GM21390 (cell line): ENCODE results near the gene SORBS1.

Experiments used
- ATAC-seq: cut with Tn5 transposase; IDR thresholded peaks from one replicate; pipeline ENCODE4 v1.9.1; 2021; ENCODE audit not compliant: unreplicated experiment

The SORBS1 gene

DNA sequence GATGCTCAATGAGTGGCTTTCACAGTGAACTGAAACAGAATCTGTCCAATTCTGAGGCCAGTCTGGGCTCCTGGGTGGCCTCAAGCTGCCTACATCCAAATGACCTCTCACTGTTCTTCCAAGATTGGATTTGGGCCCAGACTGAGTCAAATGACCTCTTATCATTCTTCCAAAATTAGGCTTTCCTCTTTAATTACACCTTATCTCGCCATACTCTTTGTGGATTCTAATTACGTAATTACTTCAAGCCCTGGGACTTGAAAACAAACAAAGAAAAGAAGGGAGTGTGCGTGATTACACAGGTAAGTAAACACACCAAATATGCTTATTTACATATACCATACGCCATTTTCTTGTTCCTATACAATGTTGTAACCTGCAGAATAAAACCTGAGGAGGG is 18.8 kb downstream of the SORBS1 start:
- ATAC-seq: no peak

DNA sequence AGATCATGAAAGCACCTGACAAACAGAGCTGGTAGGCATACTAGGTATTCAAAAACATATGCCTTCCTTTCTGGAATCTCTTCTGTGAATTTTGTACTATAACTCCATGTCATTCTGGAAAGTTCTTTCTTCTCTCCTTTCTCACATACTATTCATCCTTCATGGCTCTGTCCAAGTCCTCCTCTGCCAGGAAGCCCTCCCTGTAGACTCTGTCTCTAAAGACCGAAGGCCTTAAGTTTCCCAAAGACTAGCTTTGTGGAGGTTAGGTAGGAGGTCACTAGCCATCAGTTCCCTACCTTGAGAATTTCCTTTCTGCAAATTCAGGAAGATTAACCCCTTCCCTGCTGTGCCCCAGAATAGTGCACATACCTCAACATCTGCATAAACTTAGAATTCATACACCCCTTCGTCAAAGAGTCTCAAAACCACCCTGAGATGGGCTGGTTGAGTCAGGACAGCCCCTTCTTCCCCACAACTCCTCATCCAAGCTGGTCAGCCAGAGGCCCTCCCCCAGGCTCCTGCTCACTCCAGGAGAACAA is 20.6 kb downstream of the SORBS1 start:
- ATAC-seq: no peak

DNA sequence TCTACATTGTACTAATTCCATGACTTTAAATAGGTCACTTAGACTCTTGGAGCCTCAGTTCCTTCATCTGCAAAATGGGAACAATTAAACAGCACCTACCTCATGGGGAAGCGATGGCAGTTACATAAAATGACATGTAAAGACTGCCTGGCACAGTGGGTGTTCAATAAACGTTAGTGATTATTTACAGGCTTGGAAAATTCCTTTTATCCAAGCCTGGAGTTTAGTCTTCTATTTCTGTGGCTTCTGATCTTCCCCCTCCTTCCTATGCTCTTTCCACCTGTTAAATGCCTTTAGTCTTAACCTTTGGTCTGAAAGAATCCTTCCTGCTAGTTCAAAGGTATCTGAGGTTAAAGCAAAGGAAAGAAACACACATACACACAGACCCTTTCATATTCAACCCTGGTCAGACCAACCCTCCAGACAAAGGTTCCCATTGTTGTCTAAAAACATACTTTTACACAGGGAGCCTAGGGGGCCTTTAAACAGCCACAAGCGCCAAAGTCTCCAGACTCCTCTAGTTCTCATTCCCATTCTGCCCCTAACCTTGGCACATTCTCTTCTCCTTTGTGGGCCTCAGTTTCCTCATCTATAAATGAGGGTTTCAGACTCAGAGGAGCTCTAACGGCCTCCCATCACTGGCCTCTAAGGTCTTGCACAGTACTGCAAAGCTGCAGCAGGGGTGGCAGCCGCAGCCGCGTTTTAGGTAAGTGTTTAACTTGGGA is 21.4 kb downstream of the SORBS1 start:
- ATAC-seq: no peak

DNA sequence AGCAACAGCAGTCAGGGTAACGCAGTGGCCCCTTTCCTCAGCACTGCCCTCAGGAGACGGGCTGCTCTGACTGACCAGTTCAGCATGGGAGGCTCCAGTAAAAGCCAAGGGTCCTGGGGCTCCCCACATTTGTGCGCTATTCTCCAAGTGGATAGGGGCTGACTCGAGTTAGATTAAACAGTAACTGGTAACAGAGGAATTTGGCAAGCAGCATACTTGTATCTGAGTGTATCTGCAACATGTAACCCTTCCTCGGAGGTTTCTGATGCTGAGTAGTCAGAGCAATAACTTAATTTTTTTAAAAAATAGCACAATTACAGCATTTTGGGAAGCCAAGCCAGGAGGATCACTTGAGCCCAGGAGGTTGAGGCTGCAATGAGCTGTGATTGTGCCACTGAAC is 22.8 kb downstream of the SORBS1 start:
- ATAC-seq: no peak

DNA sequence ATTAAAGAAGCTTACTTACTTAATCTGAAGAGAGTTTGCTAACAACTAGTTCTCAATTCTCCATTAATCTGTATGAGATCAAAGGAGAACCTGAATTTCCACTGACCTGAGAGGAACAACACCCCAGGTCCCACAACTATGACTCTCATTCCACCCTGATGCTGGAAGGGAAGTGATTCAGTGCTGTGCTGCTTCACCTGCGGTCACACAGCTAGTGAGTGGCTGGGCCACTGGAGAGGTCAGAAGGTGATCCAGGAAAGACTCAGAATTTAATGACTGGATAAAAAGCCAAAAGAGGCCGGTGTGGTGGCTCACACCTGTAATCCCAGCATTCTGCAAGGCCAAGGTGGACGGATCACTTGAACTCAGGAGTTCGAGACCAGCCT is 23.6 kb downstream of the SORBS1 start:
- ATAC-seq: no peak

DNA sequence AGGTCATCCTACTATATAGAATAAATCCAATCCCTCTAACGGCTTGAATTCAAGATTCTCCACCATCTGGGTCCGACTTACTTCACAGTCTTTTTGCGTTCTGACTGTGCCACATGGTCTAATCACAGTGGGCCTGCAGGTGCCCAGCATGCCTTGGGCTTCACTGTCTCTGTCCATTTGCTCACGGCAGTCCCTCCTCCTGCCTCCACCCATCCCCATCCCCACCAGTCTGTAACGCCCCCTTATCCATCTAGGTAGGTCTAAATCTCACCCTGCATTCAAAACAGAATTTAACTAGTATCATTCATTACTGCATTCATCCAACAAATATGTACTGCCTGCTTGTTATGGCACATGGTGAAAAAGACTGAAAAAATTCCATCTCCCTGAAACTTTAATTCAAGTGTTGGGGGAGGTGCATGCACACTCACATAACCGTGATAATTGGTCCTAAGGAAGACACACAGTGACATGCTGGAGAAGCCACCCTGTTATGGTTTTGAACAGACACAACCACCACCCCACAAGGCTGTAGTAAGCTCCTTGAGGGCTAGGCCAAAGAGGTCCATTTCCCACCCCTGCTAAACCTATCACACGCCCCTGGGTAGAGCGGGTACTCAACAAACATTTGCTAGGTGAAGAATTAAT is 24.2 kb downstream of the SORBS1 start:
- no peak for ATAC-seq

DNA sequence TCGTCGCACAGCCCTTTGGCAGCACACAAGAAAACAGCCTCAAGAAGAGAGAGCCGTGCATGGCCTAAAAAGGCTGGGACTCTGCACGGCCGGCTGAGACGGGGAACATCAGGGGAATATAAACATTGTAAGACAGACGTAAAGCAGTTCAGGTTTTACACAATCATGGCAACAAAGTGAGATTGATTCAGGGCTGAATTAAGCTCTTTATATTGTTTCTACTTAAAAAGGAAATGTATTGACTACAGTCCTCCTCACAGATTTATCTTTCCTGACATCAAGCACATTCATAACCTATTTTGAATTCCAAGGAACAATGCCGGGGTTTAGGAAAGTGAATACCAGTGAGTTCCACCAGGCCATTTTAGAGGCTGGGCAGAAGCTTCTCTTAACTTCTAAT is 25.2 kb downstream of the SORBS1 start:
- no peak for ATAC-seq

DNA sequence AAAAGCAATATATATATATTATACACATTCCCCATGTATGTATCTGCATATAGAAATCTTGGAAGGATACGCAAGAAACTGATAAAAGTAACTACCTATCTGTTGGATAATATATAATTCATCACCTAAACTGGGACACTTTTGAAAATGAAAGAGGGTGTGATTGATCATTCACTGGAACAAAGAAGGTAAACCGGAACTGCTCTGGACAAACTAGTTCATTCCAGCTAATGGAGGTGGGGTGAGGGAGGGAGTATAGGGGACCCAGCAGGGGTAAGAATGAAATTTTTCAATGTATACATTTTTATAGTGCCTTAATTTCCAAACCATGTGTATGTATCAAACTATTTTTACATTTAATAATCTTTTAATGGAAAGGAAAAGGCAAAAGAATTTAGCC is 25.6 kb downstream of the SORBS1 start:
- ATAC-seq: no peak

DNA sequence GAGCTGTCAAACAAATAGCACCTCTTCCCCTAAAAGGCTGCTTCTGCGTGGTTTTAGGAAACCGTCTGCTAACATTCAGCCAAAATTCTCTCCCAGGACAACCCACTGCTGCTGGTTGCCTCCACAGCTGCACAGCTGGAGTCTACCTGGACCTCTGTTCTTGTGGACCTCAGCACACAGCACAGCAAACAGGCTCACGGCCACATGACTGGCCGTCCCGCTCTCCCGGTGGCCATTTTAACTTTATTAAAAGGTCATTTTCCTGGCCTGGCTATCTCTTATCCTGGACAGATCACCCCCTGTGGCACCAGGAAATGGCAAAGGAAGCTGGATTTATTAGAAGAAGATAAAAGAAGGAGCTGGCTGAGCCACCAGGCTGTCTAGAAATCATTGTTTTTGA is 27.6 kb downstream of the SORBS1 start:
- no peak for ATAC-seq

DNA sequence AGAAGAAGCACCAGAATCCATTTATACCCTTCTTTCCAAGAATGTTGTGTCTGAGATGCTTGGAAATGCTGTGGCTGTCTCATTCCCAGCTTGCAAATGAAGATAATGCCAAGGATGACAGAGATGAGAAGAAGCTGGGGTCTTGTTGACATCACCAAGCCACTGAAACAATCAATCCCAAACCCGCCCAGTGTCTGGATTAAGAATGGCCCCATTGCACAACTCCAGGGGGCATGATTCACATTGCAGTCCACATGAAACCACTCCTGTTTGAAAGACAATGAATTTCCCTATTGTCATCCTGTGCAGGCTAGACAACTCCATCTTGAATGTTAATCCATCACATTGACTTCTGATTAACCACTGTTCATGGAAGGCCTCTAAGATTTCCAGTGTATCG is 28.6 kb downstream of the SORBS1 start:
- no peak for ATAC-seq

DNA sequence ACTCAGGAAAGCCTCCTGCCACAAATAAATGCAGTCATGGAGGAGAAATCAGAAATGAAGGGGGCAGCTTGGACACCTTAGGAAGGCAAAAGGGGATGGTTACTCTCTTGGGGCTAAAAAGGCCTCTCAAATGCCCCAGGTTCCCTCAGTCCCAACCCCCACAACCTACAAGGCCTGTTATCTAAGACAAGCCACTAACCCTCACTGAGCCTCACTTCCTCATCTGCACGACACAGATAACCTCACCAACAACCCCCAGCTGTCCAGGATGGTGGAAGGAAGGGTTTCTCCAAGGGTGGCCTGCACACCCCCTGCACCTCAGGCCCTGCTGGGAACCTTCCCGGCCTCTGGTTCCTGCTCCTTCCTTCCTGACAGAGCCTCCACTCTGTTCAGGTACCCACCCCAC is 29.2 kb downstream of the SORBS1 start:
- ATAC-seq: peak; percentile 57

DNA sequence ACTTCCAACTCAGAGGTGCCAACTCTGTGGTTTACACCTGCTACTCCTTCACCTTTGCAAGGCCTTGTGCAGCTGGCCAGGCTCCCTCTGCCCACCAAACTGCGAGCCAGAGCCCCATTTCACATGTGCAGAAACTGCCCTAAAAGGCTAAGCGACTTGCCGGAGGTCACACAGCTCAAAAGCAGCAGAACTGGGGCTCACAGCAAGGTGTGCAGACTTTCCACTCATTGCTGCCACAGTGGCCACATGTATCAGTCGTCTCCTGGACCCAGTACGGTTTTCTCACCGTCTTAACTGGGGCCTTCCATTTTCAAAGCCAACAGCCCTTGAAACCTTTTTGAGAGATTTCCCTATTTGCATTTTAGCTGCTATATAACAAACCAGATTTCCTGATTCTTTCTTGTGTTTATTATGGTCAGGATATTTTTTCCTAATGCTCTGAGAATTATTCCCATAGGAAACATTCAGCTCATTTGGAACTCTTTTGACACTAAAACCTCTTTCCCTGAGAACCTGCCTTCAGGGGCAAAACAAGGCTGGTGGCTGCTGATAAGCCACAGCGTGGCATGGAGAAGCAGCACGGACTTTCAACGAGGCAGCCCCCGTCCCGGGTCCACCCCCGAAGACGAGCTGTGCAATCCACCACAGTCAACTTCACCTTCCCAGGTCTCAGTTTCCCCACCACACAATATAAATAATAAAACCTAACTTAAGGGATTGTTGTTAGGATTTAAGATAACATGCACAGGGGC is 29.9 kb downstream of the SORBS1 start:
- ATAC-seq: no peak

DNA sequence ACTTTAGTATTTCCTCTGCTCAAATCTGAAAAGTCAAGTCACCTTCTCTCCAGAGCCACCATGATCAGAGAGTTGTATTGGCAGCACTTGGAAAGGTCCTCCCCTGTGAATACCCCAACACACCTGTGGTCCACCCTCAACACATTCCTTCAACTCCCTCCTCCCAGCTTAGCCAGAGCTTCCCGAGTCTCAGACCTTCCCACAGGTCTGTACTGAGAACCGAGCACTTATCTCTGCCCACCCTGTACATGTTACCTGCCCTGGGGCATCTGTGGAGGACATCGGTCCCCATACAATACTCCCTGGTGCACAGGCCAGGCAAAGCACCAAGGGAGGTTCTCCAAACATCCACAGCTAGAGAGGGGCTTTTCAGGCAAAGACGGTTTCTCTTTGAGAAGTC is 30.6 kb downstream of the SORBS1 start:
- ATAC-seq: no peak

DNA sequence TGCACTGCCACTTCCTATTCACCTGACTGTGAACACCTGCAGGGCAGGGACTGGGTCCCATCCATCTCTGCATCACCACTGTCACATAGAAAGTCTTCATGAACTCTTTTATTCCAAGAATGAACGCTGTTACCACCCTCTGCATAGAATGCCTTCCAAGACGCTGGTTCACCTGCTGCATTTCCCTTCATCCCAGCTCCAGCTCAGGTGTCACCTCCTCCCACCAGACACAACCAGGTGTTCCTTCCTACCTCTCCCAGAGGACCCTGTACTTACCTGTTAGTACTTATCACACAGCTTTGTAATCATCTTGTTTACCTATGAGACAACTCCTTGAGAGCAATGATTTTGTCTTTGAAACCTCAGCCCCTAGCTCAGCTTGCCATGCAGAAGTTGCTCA is 31.1 kb downstream of the SORBS1 start:
- no peak for ATAC-seq

DNA sequence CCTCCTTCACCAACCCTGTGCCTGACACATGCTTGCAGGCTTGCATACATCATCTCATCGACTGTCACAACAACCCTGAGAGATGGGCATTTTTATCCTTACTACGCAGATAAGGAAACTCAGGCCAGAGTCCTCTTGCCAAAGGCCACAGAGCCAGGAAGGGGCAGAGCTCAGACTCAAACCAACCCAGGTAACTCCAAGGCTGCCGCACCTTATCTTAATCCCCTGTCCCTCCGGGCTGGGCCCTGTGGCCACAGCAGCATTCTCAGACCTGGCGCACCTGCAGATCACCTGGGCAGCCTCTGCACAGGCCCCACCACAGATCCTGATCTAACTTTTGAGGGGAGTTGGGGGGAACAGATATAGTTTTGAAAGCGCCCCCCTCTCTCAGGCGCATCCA is 35.1 kb downstream of the SORBS1 start:
- ATAC-seq: no peak

DNA sequence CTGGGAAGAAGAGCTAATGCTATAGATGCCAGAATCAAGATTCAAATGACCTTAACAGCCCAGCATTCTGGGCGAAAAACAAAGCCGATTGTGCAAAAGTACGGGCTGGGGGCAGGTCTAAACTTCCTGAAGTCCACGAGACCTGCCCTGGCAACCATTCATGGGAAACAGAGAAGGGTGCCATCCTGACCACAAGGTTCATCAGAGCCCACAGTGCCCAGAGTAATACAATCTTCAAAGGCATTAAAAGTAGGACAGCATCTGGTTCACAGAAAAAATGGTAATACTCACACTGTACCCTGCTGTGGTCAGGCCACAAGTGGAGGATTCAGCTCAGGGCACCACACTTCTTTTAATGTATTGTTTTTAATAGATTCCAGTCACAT is 36.1 kb downstream of the SORBS1 start:
- ATAC-seq: no peak

DNA sequence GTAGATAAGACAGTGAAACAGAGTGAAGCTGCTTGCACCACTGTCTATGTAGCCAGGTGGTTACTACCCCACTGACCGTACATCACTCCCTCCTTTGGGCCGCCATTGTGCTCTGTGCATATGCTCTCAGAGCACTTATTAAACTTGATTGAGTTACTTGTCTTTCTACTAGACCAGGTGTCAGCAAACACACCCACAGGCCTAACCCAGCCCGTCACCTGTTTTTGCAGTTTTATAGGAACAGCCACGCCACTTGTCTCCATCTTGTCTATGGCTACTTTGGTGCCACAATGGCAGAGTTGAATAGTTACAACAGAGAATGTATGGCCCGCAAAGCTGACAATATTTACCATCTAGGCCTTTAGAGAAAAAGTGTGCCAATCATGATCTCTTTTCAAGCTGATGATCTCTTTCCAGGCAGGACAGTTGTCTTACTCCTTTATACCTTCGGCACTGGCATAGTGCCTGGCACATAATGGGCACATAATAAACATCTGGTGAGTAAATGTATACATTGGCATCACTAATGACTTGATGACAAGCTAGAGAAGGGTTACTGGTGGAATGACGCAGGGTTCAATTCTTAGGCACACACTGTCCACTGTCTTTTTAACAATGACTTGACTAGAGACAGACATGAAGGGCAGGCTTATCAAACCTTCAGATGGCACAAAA is 36.7 kb downstream of the SORBS1 start:
- ATAC-seq: no peak

DNA sequence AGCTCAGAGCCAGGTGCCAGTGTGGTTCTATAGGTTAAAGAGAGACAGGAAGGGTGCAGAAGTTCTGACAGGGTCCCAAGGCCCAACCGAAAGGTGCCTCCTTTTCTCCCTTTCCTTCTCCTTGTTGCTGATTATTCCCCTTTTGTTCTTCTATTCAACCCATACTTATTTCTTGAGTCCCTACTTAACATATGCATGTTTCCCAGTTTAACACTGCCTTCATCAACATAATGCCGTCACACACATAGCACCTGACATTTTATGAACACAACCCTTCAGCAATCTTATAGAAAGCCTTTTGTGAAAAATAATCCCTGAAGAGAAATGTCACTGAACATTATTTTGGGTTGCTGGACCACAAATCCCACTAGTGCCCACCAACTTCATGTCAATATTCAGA is 39.1 kb downstream of the SORBS1 start:
- ATAC-seq: no peak

DNA sequence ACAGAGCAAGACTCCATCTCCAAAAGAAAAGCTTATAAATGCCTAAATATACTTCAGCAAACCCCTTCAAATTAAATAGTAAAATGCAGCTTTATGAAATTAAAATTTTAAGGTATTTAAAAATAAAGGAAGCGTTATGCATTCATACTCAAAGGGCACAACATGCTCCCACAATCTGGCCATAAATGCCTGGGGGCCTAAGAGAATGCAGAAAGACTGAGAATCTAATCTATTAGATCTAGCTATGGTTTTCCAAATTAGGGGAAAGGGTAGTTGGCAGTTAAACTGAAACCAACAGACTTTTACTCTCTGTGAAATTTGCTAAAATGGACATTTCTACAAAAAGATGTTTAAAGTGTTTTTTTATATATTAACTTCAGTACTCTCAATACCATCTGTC is 40.6 kb downstream of the SORBS1 start:
- no peak for ATAC-seq

DNA sequence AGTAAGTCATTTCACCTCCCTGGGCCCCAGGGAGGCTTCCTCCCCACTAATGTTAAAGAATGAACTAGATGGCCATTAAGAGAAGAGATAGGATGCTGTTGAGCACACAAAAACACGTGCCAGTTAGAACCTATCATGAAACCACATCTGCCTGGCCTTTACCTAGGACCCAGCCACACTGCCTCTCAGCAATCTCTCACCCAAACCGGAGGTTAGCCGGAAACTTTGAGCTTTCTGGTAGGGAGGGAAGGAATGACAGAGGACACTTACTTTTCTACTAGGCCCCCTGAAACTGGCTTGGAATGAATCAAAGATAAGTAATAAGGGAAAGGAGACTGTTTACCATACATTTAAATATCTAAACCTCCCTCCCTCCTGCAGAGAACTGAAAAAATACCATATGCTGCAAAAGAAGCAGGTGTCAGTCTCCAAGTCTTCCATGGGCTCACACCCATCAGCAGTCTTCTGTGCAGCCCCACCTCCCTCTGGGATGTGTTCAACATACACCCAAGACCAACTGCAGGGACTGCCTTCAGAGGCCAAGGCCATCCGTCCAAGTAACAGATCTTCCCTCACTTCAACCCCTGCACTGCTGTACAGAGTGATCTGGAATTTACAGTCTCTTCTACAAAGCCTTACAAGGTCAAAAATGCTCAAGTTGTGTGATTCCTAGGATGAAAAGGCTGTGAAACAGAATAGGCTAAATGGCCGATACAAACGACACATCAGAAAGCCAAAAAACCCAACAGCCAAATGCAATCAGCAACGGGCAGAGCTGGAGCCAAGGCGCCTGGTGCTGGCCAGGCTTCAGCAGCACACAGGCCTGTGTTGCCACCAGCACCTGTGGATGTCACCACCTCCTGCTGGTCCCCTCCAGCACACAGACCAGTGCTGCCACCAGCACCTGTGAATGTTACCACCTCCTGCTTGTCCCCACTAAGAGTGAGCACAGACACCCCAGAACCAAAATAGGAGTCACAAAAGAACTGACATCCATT is 42.4 kb downstream of the SORBS1 start:
- ATAC-seq: no peak
